ENCODE results near the gene OR2M4. TPM values are rescaled to one million over a fixed set of nuclear protein-coding genes. Genes with fewer than 3 reads are reported as not detected.
"Not testable (repeated sequence)": the region's sequence is repeated elsewhere in the genome, so short reads cannot be mapped to it uniquely, and the experiment has no call there.

The OR2M4 gene
- total and polyA plus RNA-seq, 2 experiments from 2014 or later = not detected

DNA sequence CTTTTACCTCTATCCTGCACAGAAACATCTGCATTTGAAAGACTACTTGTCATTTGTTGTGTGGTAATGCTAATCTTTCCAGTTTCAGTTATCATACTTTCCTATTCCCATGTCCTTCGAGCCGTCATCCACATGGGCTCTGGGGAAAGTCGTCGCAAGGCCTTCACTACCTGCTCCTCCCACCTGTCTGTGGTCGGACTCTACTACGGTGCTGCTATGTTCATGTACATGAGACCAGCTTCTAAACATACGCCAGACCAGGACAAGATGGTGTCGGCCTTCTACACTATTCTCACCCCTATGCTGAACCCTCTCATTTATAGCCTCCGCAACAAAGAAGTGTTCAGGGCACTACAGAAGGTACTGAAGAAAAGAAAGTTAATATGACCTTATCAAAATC is 8.3 kb downstream of the OR2M4 start:
- DNase-seq = no peak

GRCh38 chr1:248243204-248243603 is 12.0 kb downstream of the OR2M4 start:
- 6 to 7% methylated on average over 14 of the region's 14 CpGs for WGBS, 2 experiments (ENCODE audit: low coverage in 1 of 2, low lambda C conversion rate in 2 of 2, missing lambda C conversion rate in 2 of 2)
- H3K27me3 ChIP-seq (replicated peaks; ENCODE audit: insufficient read depth) = no peaks in the 10 kb centered on the region
- in situ Hi-C loops (cut with MboI) = no loop called here
- H3F3A ChIP-seq (ENCODE audit: insufficient read depth) = no peaks in the 10 kb centered on the region
- no peaks in the 10 kb centered on the region for H3K79me2 ChIP-seq (ENCODE audit: insufficient read depth)
- peak; percentile 61 for DNase-seq
- H3K9me2 ChIP-seq (ENCODE audit: insufficient read depth) = no peaks in the 10 kb centered on the region
- 0 out of 2 replicates have a peak overlapping the region, but pooled peaks have one; percentile 28 for H2AFZ ChIP-seq
- H3K9ac ChIP-seq = no peak overlapping the region
- no peaks in the 10 kb centered on the region for H3K4me1 ChIP-seq (ENCODE audit: insufficient read depth)
- no peak for TF ChIP-seq EZH2phosphoT487 (IDR thresholded peaks at IDR 0.05; ENCODE audit: insufficient read depth, low read depth)
- TF ChIP-seq EZH2 (IDR thresholded peaks at IDR 0.05; ENCODE audit: insufficient read depth, poor library complexity, severe bottlenecking) = no peak
- H3K9me3 ChIP-seq (ENCODE audit: low read depth) = no peaks in the 10 kb centered on the region
- H4K20me1 ChIP-seq (ENCODE audit: insufficient read depth) = no peaks in the 10 kb centered on the region
- no peak overlapping the region for H3K27ac ChIP-seq
- H3K4me3 ChIP-seq = no peak overlapping the region
- H3K4me2 ChIP-seq (ENCODE audit: unreplicated experiment) = peak overlapping the region; percentile 40
- H3K36me3 ChIP-seq (ENCODE audit: low read depth) = no peaks in the 10 kb centered on the region

More for the DNA sequence above, 8.3 kb downstream of the OR2M4 start:
- H2AFZ ChIP-seq = no peak overlapping the region
- H3K79me2 ChIP-seq (ENCODE audit: insufficient read depth) = no peaks in the 10 kb centered on the region
- H3F3A ChIP-seq (ENCODE audit: insufficient read depth) = no peaks in the 10 kb centered on the region
- no peaks in the 10 kb centered on the region for H3K27me3 ChIP-seq (replicated peaks; ENCODE audit: insufficient read depth)
- no peaks in the 10 kb centered on the region for H3K9me3 ChIP-seq (ENCODE audit: low read depth)
- H3K27ac ChIP-seq = no peak overlapping the region
- no peaks in the 10 kb centered on the region for H3K36me3 ChIP-seq (ENCODE audit: low read depth)
- 52 to 53% methylated on average over 9 of the region's 9 CpGs for WGBS, 2 experiments (ENCODE audit: low coverage in 1 of 2, low lambda C conversion rate in 2 of 2, missing lambda C conversion rate in 2 of 2)
- in situ Hi-C loops (cut with MboI) = no loop called here
- H3K4me3 ChIP-seq = no peak overlapping the region
- no peaks in the 10 kb centered on the region for H3K4me1 ChIP-seq (ENCODE audit: insufficient read depth)
- TF ChIP-seq EZH2 (IDR thresholded peaks at IDR 0.05; ENCODE audit: insufficient read depth, poor library complexity, severe bottlenecking) (no peak), EZH2phosphoT487 (IDR thresholded peaks at IDR 0.05; ENCODE audit: insufficient read depth, low read depth) (no peak)
- H3K9me2 ChIP-seq (ENCODE audit: insufficient read depth) = no peaks in the 10 kb centered on the region
- no peak overlapping the region for H3K9ac ChIP-seq
- H4K20me1 ChIP-seq (ENCODE audit: insufficient read depth) = no peaks in the 10 kb centered on the region
- H3K4me2 ChIP-seq (ENCODE audit: unreplicated experiment) = no peak overlapping the region

DNA sequence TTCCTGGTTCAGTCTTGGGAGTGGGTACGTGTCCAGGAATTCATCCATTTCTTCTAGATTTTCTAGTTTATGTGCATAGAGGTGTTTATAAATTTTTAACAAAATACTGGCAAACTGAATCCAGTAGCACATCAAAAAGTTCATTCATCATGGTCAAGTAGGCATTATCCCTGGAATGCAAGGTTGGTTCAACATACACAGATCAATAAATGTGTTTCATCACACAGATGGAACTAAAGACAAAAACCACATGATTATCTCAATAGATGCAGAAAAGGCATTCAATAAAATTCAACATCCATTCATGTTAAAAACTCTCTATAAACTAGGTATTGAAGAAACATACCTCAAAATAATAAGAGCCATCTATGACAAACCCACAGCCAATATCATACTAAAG is 28.1 kb downstream of the OR2M4 start:
- H3K9me3 ChIP-seq (ENCODE audit: low read depth); H3K4me2 ChIP-seq (ENCODE audit: unreplicated experiment); H3K27ac ChIP-seq; H4K20me1 ChIP-seq (ENCODE audit: insufficient read depth); DNase-seq; H3K4me1 ChIP-seq (ENCODE audit: insufficient read depth); H3F3A ChIP-seq (ENCODE audit: insufficient read depth); in situ Hi-C loops (cut with MboI); H3K27me3 ChIP-seq (replicated peaks; ENCODE audit: insufficient read depth); H3K36me3 ChIP-seq (ENCODE audit: low read depth); H3K79me2 ChIP-seq (ENCODE audit: insufficient read depth); H3K9ac ChIP-seq; H3K4me3 ChIP-seq; H3K9me2 ChIP-seq (ENCODE audit: insufficient read depth); H2AFZ ChIP-seq: not testable (repeated sequence)
- 0 to 10% methylated on average over 1 of the region's 1 CpG for WGBS, 2 experiments (ENCODE audit: low coverage in 1 of 2, low lambda C conversion rate in 2 of 2, missing lambda C conversion rate in 2 of 2)

DNA sequence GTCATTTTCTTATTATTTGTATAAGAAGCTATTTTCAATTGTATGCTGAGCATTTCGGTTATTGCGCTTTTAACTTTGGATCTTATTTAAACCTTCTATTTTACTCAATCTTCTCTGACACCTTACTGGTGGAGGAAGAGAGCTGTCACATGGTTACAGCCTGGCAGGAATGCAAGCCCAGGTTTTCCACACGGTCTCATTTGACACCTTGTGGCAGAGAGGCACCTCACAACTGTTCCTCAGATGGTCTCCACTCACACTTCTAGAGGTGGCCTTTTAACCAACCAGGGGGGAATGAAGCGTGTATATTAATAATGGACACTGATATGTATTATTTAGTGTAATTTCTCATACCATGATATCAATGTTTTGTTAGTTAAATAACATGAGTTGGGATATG is 37.0 kb downstream of the OR2M4 start:
- H3K36me3 ChIP-seq (ENCODE audit: low read depth) = no peaks in the 10 kb centered on the region
- in situ Hi-C loops (cut with MboI) = no loop called here
- no peaks in the 10 kb centered on the region for H3K9me2 ChIP-seq (ENCODE audit: insufficient read depth)
- 36 to 42% methylated on average over 4 of the region's 4 CpGs for WGBS, 2 experiments (ENCODE audit: low coverage in 1 of 2, low lambda C conversion rate in 2 of 2, missing lambda C conversion rate in 2 of 2)
- H2AFZ ChIP-seq = no peak overlapping the region
- no peaks in the 10 kb centered on the region for H3K27me3 ChIP-seq (replicated peaks; ENCODE audit: insufficient read depth)
- no peaks in the 10 kb centered on the region for H3K9me3 ChIP-seq (ENCODE audit: low read depth)
- no peaks in the 10 kb centered on the region for H4K20me1 ChIP-seq (ENCODE audit: insufficient read depth)
- H3K4me1 ChIP-seq (ENCODE audit: insufficient read depth) = no peaks in the 10 kb centered on the region
- no peak overlapping the region for H3K9ac ChIP-seq
- DNase-seq = no peak
- H3K27ac ChIP-seq = no peak overlapping the region
- TF ChIP-seq EZH2 (IDR thresholded peaks at IDR 0.05; ENCODE audit: insufficient read depth, poor library complexity, severe bottlenecking) (no peak), EZH2phosphoT487 (IDR thresholded peaks at IDR 0.05; ENCODE audit: insufficient read depth, low read depth) (no peak)
- H3K4me2 ChIP-seq (ENCODE audit: unreplicated experiment) = no peak overlapping the region
- no peak overlapping the region for H3K4me3 ChIP-seq
- no peaks in the 10 kb centered on the region for H3F3A ChIP-seq (ENCODE audit: insufficient read depth)
- no peaks in the 10 kb centered on the region for H3K79me2 ChIP-seq (ENCODE audit: insufficient read depth)

- H3K4me2 ChIP-seq (ENCODE audit: unreplicated experiment); H2AFZ ChIP-seq; H3K27me3 ChIP-seq (replicated peaks; ENCODE audit: insufficient read depth); H3K27ac ChIP-seq; H3F3A ChIP-seq (ENCODE audit: insufficient read depth); H3K36me3 ChIP-seq (ENCODE audit: low read depth); H3K9me3 ChIP-seq (ENCODE audit: low read depth); H3K4me1 ChIP-seq (ENCODE audit: insufficient read depth); H3K9ac ChIP-seq; DNase-seq; H4K20me1 ChIP-seq (ENCODE audit: insufficient read depth); in situ Hi-C loops (cut with MboI); H3K79me2 ChIP-seq (ENCODE audit: insufficient read depth); H3K4me3 ChIP-seq; H3K9me2 ChIP-seq (ENCODE audit: insufficient read depth): not testable (repeated sequence)
- WGBS, 2 experiments (ENCODE audit: low coverage in 1 of 2, low lambda C conversion rate in 2 of 2, missing lambda C conversion rate in 2 of 2) = 54 to 58% methylated on average over 5 to 10 of the region's 16 CpGs
Observed at GRCh38 chr1:248273225-248273624, 42.0 kb downstream of the OR2M4 start.
